ENCODE data around the gene KLK2. TPM values are rescaled to one million over a fixed set of nuclear protein-coding genes. Genes with fewer than 3 reads are reported as not detected.

KLK2 gene
- total and polyA plus RNA-seq, 2 of the 4 experiments (the other 2 are of a cell fraction) = not detected

DNA sequence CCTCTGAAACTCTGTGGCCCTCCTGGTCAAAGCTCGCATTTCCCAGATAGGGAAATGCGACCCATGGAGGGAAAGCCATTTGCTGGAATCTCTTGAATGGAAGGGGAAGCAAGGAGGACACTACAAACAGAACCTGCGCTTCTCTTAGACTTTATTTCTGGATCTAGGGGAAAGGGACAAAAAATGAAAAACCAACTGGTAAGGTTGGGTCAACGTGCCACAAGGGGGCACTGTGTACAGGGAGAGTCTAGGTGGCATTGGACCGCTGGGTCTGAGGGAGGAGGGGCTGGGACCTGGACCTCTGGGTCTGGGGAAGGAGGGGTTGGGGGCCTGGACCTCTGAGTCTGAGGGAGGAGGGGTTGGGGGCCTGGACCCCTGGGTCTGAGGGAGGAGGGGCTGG is 33.0 kb downstream of the KLK2 start:
- no peak overlapping the region for H3K18ac ChIP-seq (ENCODE audit: low read depth, low read length)
- H2BK120ac ChIP-seq (ENCODE audit: low read depth, low read length) = no peak overlapping the region
- H3K9ac ChIP-seq (ENCODE audit: low read depth, low read length) = no peak overlapping the region
- H4K20me1 ChIP-seq (ENCODE audit: insufficient read depth, low read length) = no peaks in the 10 kb centered on the region
- no peak overlapping the region for H3K27ac ChIP-seq (ENCODE audit: insufficient read depth, low read length)
- no peak overlapping the region for H3K4me2 ChIP-seq (ENCODE audit: low read depth, low read length)
- ChIA-PET POLR2A (ENCODE audit: unreplicated experiment) (no interaction called here), CTCF (interaction anchor here (0.8 kb wide), 1 partner anchor 12 kb away, joined by 3 read pairs; no protein-coding TSS in a partner anchor)
- no peaks in the 10 kb centered on the region for H3K79me1 ChIP-seq (ENCODE audit: low read depth in 1 of 2, low read length in 2 of 2)
- H3K27me3 ChIP-seq (ENCODE audit: control insufficient read depth, insufficient read depth, low read length) = peaks cover 5% of the 10 kb centered on the region
- no peak overlapping the region for H3K14ac ChIP-seq (replicated peaks; ENCODE audit: low read depth, low read length)
- no peak overlapping the region for H3K23ac ChIP-seq (ENCODE audit: low read depth, low read length)
- DNase-seq (no peak), ATAC-seq (ENCODE audit: low read depth) (no peak)
- H3K9me1 ChIP-seq (ENCODE audit: insufficient read depth, low read length) = no peaks in the 10 kb centered on the region
- no peaks in the 10 kb centered on the region for H3K36me3 ChIP-seq (ENCODE audit: control insufficient read depth, insufficient read depth, low read length)
- no TSS peak for BruUV-seq (replicated peaks)
- TF ChIP-seq CTCF (conservative IDR thresholded peaks at IDR 0.05; ENCODE audit: low read depth, low read length) (peak; percentile 23), SMC3 (IDR thresholded peaks at IDR 0.05; ENCODE audit: low read depth, low read length) (no peak), CEBPB (IDR thresholded peaks at IDR 0.05; ENCODE audit: low read depth, low read length) (no peak), RFX5 (IDR thresholded peaks at IDR 0.05; ENCODE audit: low read depth, low read length) (no peak)
- in situ Hi-C loops (cut with MboI; ENCODE audit: low sequenced_read_pairs) (no loop called here), dilution Hi-C loops (cut with HindIII; ENCODE audit: low sequenced_read_pairs, unreplicated experiment) (no loop called here), intact Hi-C loops (cut with micrococcal nuclease) (loop anchor here (1.0 kb wide), 1 partner anchor 16 kb away; no protein-coding TSS in a partner anchor)
- no peak overlapping the region for H2BK20ac ChIP-seq (ENCODE audit: low read depth, low read length)
- no peak overlapping the region for H2AFZ ChIP-seq (replicated peaks; ENCODE audit: low read length, poor library complexity)
- WGBS, 2 experiments (ENCODE audit: extremely low coverage in 2 of 2, insufficient read length in 1 of 2) = no CpG with 5 or more reads among the region's 5 CpGs
- H3K9me3 ChIP-seq (ENCODE audit: control insufficient read depth, insufficient read depth, low read length) = no peaks in the 10 kb centered on the region
- no peak overlapping the region for H2BK5ac ChIP-seq (ENCODE audit: low read depth, low read length, poor library complexity, severe bottlenecking)
- no peak overlapping the region for H2AK9ac ChIP-seq (replicated peaks; ENCODE audit: low read depth, low read length, poor library complexity)
- H3K56ac ChIP-seq (ENCODE audit: extremely low read depth, insufficient read depth, low read length) = no peak overlapping the region
- no peak overlapping the region for H4K91ac ChIP-seq (ENCODE audit: insufficient read depth, low read depth, low read length)
- H3K4me3 ChIP-seq (ENCODE audit: insufficient read depth, low read depth, low read length) = no peak overlapping the region
- no peak overlapping the region for H3K4ac ChIP-seq (ENCODE audit: low read depth, low read length)
- H2AK5ac ChIP-seq (ENCODE audit: low read depth, low read length) = no peak overlapping the region
- H4K5ac ChIP-seq (ENCODE audit: low read depth, low read length) = no peak overlapping the region
- no peaks in the 10 kb centered on the region for H3K4me1 ChIP-seq (ENCODE audit: control insufficient read depth, insufficient read depth, low read length)
- H4K8ac ChIP-seq (ENCODE audit: low read depth in 2 of 2, low read length in 2 of 2) = no peak overlapping the region
- no peak overlapping the region for H2BK15ac ChIP-seq (ENCODE audit: low read depth, low read length)
